Smooth muscle cell (in vitro differentiated cells): Measurements from ENCODE around the gene IL17B. TPM values are rescaled to one million over a fixed set of nuclear protein-coding genes. Genes with fewer than 3 reads are reported as not detected.

Source experiments
- DNase-seq: peaks from one replicate; lab custom pipeline; 2025; ENCODE audit not compliant: unreplicated experiment; lab: John Stamatoyannopoulos, UW
- H2AFZ ChIP-seq: fragments of 200-600 bp; sonication (generic); 2 replicates; pipeline ENCODE4 v1.6.0; 2016; ENCODE audit warnings: antibody characterized with exemption, low read depth, mild to moderate bottlenecking
- H3F3A ChIP-seq: fragments of 200-600 bp; sonication (generic); 2 replicates; pipeline ENCODE4 v1.6.0; 2017; ENCODE audit warnings: antibody characterized with exemption, low read depth
- H3K27ac ChIP-seq: fragments of 200-600 bp; sonication (generic); 2 replicates; pipeline ENCODE4 v1.5.1; 2016; ENCODE audit warnings: low read depth, mild to moderate bottlenecking
- H3K27me3 ChIP-seq: fragments of 200-600 bp; sonication (generic); 2 replicates; pipeline ENCODE4 v1.6.1; 2016; ENCODE audit warnings: low read depth, mild to moderate bottlenecking
- H3K36me3 ChIP-seq: fragments of 200-600 bp; sonication (generic); 2 replicates; pipeline ENCODE4 v1.5.1; 2016; ENCODE audit warnings: low read depth
- H3K4me1 ChIP-seq: fragments of 200-600 bp; sonication (generic); 2 replicates; pipeline ENCODE4 v1.5.1; 2016; ENCODE audit warnings: low read depth
- H3K4me2 ChIP-seq: fragments of 200-600 bp; sonication (generic); 2 replicates; pipeline ENCODE4 v1.6.0; 2016; ENCODE audit warnings: mild to moderate bottlenecking
- H3K4me3 ChIP-seq: fragments of 200-600 bp; sonication (generic); 2 replicates; pipeline ENCODE4 v1.5.1; 2016; ENCODE audit warnings: mild to moderate bottlenecking
- H3K79me2 ChIP-seq: fragments of 200-600 bp; sonication (generic); 2 replicates; pipeline ENCODE4 v1.6.0; 2016; ENCODE audit warnings: low read depth, mild to moderate bottlenecking
- H3K9ac ChIP-seq: fragments of 200-600 bp; sonication (generic); 2 replicates; pipeline ENCODE4 v1.6.0; 2016; ENCODE audit warnings: low read depth
- H3K9me3 ChIP-seq: fragments of 200-600 bp; sonication (generic); replicated peaks from 2 replicates; pipeline ENCODE4 v1.5.1; 2016; ENCODE audit warnings: low read depth
- H4K20me1 ChIP-seq: fragments of 200-600 bp; sonication (generic); 2 replicates; pipeline ENCODE4 v1.6.0; 2016; ENCODE audit warnings: low read depth
- CTCF ChIP-seq: fragments of 200-600 bp; sonication (generic); IDR thresholded peaks from 2 replicates; pipeline ENCODE4 v1.5.1; 2017; ENCODE audit warnings: borderline replicate concordance, mild to moderate bottlenecking, antibody characterized with exemption; ENCODE audit not compliant: insufficient read depth, poor library complexity, severe bottlenecking
- WGBS: methylation state at CpG from one replicate; pipeline ENCODE4 v1.1.7; 2016; ENCODE audit warnings: low lambda C conversion rate; 5-methylcytosine and 5-hydroxymethylcytosine counted together
- polyA plus RNA-seq: library from polyadenylated mRNA; unstranded; fragments of >200 nt; fragmentation: Nextera tagmentation; extraction: Ambion mirVana; gene quantifications from 2 replicates; pipeline ENCODE4 v1.2.1, GENCODE V29; 2016
- total RNA-seq: library from RNA; depleted of rRNA; stranded (reverse); fragments of >200 nt; gene quantifications from 2 replicates; pipeline ENCODE4 v1.2.3, GENCODE V29; 2014

IL17B gene
- total and polyA plus RNA-seq, 2 experiments from 2014 or later = 10.4 to 12.0 TPM

GRCh38 chr5:149416987-149417710 lies 38.1 kb upstream of the IL17B start:
- Histone ChIP-seq H3K4me2 (peak overlapping the region; percentile 71), H3K4me3 (no peak overlapping the region), H2AFZ (no peak overlapping the region), H3K9ac (peak overlapping the region; percentile 40), H3K79me2 (peaks cover 76% of the 10 kb centered on the region), H3K27me3 (no peaks in the 10 kb centered on the region), H3K4me1 (peaks cover 23% of the 10 kb centered on the region), H3F3A (peaks cover 73% of the 10 kb centered on the region), H3K36me3 (no peaks in the 10 kb centered on the region), H4K20me1 (peaks cover 47% of the 10 kb centered on the region), H3K9me3 (no peaks in the 10 kb centered on the region), H3K27ac (peak overlapping the region; percentile 95)
- TF ChIP-seq CTCF = no peak
- no peak for DNase-seq
- WGBS = 9% methylated on average over 7 of the region's 8 CpGs

GRCh38 chr5:149415066-149415967 lies 36.2 kb upstream of the IL17B start:
- no peak overlapping the region for H2AFZ ChIP-seq
- peaks cover 22% of the 10 kb centered on the region for H3K4me1 ChIP-seq
- no peaks in the 10 kb centered on the region for H3K27me3 ChIP-seq
- WGBS = 85% methylated on average over 10 of the region's 10 CpGs
- no peak for DNase-seq
- H3K9ac ChIP-seq = peak overlapping the region; percentile 65
- peak overlapping the region; percentile 95 for H3K27ac ChIP-seq
- no peak overlapping the region for H3K4me3 ChIP-seq
- H3K36me3 ChIP-seq = no peaks in the 10 kb centered on the region
- H3K4me2 ChIP-seq = peak overlapping the region; percentile 71
- H3K9me3 ChIP-seq = no peaks in the 10 kb centered on the region
- H3F3A ChIP-seq = peaks cover 79% of the 10 kb centered on the region
- TF ChIP-seq CTCF = no peak
- H4K20me1 ChIP-seq = peaks cover 55% of the 10 kb centered on the region
- peaks cover 87% of the 10 kb centered on the region for H3K79me2 ChIP-seq

GRCh38 chr5:149414405-149415065 lies 35.4 kb upstream of the IL17B start:
- Histone ChIP-seq H3K4me3 (no peak overlapping the region), H2AFZ (no peak overlapping the region), H3K27ac (peak overlapping the region; percentile 95), H3K9me3 (no peaks in the 10 kb centered on the region), H3K4me1 (peaks cover 30% of the 10 kb centered on the region), H3K9ac (peak overlapping the region; percentile 65), H3K4me2 (peak overlapping the region; percentile 71), H3F3A (peaks cover 74% of the 10 kb centered on the region), H3K27me3 (no peaks in the 10 kb centered on the region), H3K36me3 (no peaks in the 10 kb centered on the region), H3K79me2 (peaks cover 87% of the 10 kb centered on the region), H4K20me1 (peaks cover 60% of the 10 kb centered on the region)
- no peak for TF ChIP-seq CTCF
- WGBS = 29% methylated on average over 7 of the region's 7 CpGs
- DNase-seq = no peak
